ENCODE results near the gene ADGB. TPM values are rescaled to one million over a fixed set of nuclear protein-coding genes. Genes with fewer than 3 reads are reported as not detected.

The ADGB gene
- total RNA-seq, 5 donors from 2014 or later (not counting 1 experiment from before 2014, with no cell fraction given) = not detected

GRCh38 chr6:146670161-146670560 lies 71.4 kb downstream of the ADGB start:
- Histone ChIP-seq H3K4me1 (ENCODE audit: control insufficient read depth in 1 of 2, extremely low read depth in 1 of 2, insufficient read depth in 2 of 2, low read length in 2 of 2) (no peaks in the 10 kb centered on the region), H3K36me3 (ENCODE audit: control insufficient read depth in 2 of 2, extremely low read depth in 1 of 2, insufficient read depth in 1 of 2, low read length in 1 of 2) (no peaks in the 10 kb centered on the region), H3K4me3 (ENCODE audit: control insufficient read depth in 1 of 2, extremely low read depth in 1 of 2, low read length in 1 of 2) (no peak overlapping the region), H3K27me3 (replicated peaks in 1 of 2; ENCODE audit: control insufficient read depth in 2 of 2, extremely low read depth in 1 of 2, insufficient read depth in 2 of 2, low read length in 1 of 2) (no peaks in the 10 kb centered on the region), H3K27ac (ENCODE audit: low read length) (no peak overlapping the region), H3K9me3 (no peaks in the 10 kb centered on the region)
- CTCF ChIA-PET = no interaction called here
- Mint-ChIP-seq H3K4me1 (no peaks in the 10 kb centered on the region), H3K4me3 (no peak overlapping the region), H3K9me3 (no peaks in the 10 kb centered on the region), H3K27me3 (peaks cover 4 to 25% of the 10 kb centered on the region in 2 donors), H3K36me3 (no peaks in the 10 kb centered on the region), H3K27ac (no peak overlapping the region)
- DNase-seq = no peak
- POLR2A ChIA-PET = no interaction called here
- no peak for ATAC-seq (replicated peaks in 1 of 4)
- WGBS (ENCODE audit: insufficient coverage) = 75% methylated on average over 4 of the region's 4 CpGs

GRCh38 chr6:146673069-146673468 lies 74.3 kb downstream of the ADGB start:
- peaks cover 4 to 23% of the 10 kb centered on the region in 2 donors for H3K27me3 Mint-ChIP-seq
- POLR2A ChIA-PET = interaction anchor here in 1 of 2 donors (0.6 kb wide), 2 partner anchors 647 to 1896 kb away, joined by 3 to 8 read pairs; no protein-coding TSS in a partner anchor
- ATAC-seq (replicated peaks in 1 of 4) (no peak), DNase-seq (no peak)
- no peaks in the 10 kb centered on the region for H3K4me1 Mint-ChIP-seq
- H3K9me3 Mint-ChIP-seq = no peaks in the 10 kb centered on the region
- 100% methylated on average over 1 of the region's 3 CpGs for WGBS (ENCODE audit: insufficient coverage)
- Histone ChIP-seq H3K27ac (ENCODE audit: low read length) (no peak overlapping the region), H3K27me3 (replicated peaks in 1 of 2; ENCODE audit: control insufficient read depth in 2 of 2, extremely low read depth in 1 of 2, insufficient read depth in 2 of 2, low read length in 1 of 2) (no peaks in the 10 kb centered on the region), H3K4me3 (ENCODE audit: control insufficient read depth in 1 of 2, extremely low read depth in 1 of 2, low read length in 1 of 2) (no peak overlapping the region), H3K36me3 (ENCODE audit: control insufficient read depth in 2 of 2, extremely low read depth in 1 of 2, insufficient read depth in 1 of 2, low read length in 1 of 2) (no peaks in the 10 kb centered on the region), H3K4me1 (ENCODE audit: control insufficient read depth in 1 of 2, extremely low read depth in 1 of 2, insufficient read depth in 2 of 2, low read length in 2 of 2) (no peaks in the 10 kb centered on the region), H3K9me3 (no peaks in the 10 kb centered on the region)
- no peaks in the 10 kb centered on the region for H3K36me3 Mint-ChIP-seq
- CTCF ChIA-PET = interaction anchor here in 1 of 2 donors (0.6 kb wide), 1 partner anchor 896 kb away, joined by 8 read pairs; no protein-coding TSS in a partner anchor
- no peak overlapping the region for H3K4me3 Mint-ChIP-seq
- no peak overlapping the region for H3K27ac Mint-ChIP-seq

- peaks cover 0 to 6% of the 10 kb centered on the region in 2 donors for H3K27me3 Mint-ChIP-seq
- Histone ChIP-seq H3K27ac (ENCODE audit: low read length) (no peak overlapping the region), H3K36me3 (ENCODE audit: control insufficient read depth in 2 of 2, extremely low read depth in 1 of 2, insufficient read depth in 1 of 2, low read length in 1 of 2) (no peaks in the 10 kb centered on the region), H3K4me1 (ENCODE audit: control insufficient read depth in 1 of 2, extremely low read depth in 1 of 2, insufficient read depth in 2 of 2, low read length in 2 of 2) (no peaks in the 10 kb centered on the region), H3K9me3 (no peaks in the 10 kb centered on the region), H3K27me3 (replicated peaks in 1 of 2; ENCODE audit: control insufficient read depth in 2 of 2, extremely low read depth in 1 of 2, insufficient read depth in 2 of 2, low read length in 1 of 2) (no peaks in the 10 kb centered on the region), H3K4me3 (ENCODE audit: control insufficient read depth in 1 of 2, extremely low read depth in 1 of 2, low read length in 1 of 2) (no peak overlapping the region)
- H3K27ac Mint-ChIP-seq = no peak overlapping the region
- H3K4me3 Mint-ChIP-seq = no peak overlapping the region
- CTCF ChIA-PET = no interaction called here
- no peaks in the 10 kb centered on the region for H3K36me3 Mint-ChIP-seq
- H3K9me3 Mint-ChIP-seq = no peaks in the 10 kb centered on the region
- WGBS (ENCODE audit: insufficient coverage) = no CpG with 5 or more reads among the region's 3 CpGs
- no peak for ATAC-seq (replicated peaks in 1 of 4)
- no peaks in the 10 kb centered on the region for H3K4me1 Mint-ChIP-seq
- no peak for DNase-seq
- POLR2A ChIA-PET = no interaction called here
These were observed 80.6 kb downstream of the ADGB start for GRCh38 chr6:146679386-146679785.

- CTCF ChIA-PET = interaction anchor here in 1 of 2 donors (0.5 kb wide), 1 partner anchor 48 kb away, joined by 3 read pairs; no protein-coding TSS in a partner anchor
These were observed 84.1 kb downstream of the ADGB start for GRCh38 chr6:146682919-146683318.

GRCh38 chr6:146689806-146690205 lies 91.0 kb downstream of the ADGB start:
- POLR2A ChIA-PET = no interaction called here
- no peak overlapping the region for H3K27ac Mint-ChIP-seq

More at GRCh38 chr6:146682919-146683318, 84.1 kb downstream of the ADGB start:
- Mint-ChIP-seq H3K4me3 (no peak overlapping the region), H3K27ac (no peak overlapping the region), H3K27me3 (peaks cover 0 to 4% of the 10 kb centered on the region in 2 donors), H3K4me1 (no peaks in the 10 kb centered on the region), H3K36me3 (no peaks in the 10 kb centered on the region), H3K9me3 (no peaks in the 10 kb centered on the region)
- no peak overlapping the region for H3K4me3 ChIP-seq (ENCODE audit: control insufficient read depth in 1 of 2, extremely low read depth in 1 of 2, low read length in 1 of 2)
- DNase-seq (no peak), ATAC-seq (replicated peaks in 1 of 4) (no peak)
- H3K4me1 ChIP-seq (ENCODE audit: control insufficient read depth in 1 of 2, extremely low read depth in 1 of 2, insufficient read depth in 2 of 2, low read length in 2 of 2) = no peaks in the 10 kb centered on the region
- H3K27ac ChIP-seq (ENCODE audit: low read length) = no peak overlapping the region
- POLR2A ChIA-PET = no interaction called here
- H3K36me3 ChIP-seq (ENCODE audit: control insufficient read depth in 2 of 2, extremely low read depth in 1 of 2, insufficient read depth in 1 of 2, low read length in 1 of 2) = no peaks in the 10 kb centered on the region
- H3K27me3 ChIP-seq (replicated peaks in 1 of 2; ENCODE audit: control insufficient read depth in 2 of 2, extremely low read depth in 1 of 2, insufficient read depth in 2 of 2, low read length in 1 of 2) = no peaks in the 10 kb centered on the region
- no peaks in the 10 kb centered on the region for H3K9me3 ChIP-seq
- WGBS (ENCODE audit: insufficient coverage) = 80% methylated on average over 1 of the region's 1 CpG

GRCh38 chr6:146693342-146693741 lies 94.6 kb downstream of the ADGB start:
- WGBS (ENCODE audit: insufficient coverage) = no CpG with 5 or more reads among the region's 4 CpGs
- CTCF ChIA-PET = no interaction called here

More at GRCh38 chr6:146689806-146690205, 91.0 kb downstream of the ADGB start:
- no peaks in the 10 kb centered on the region for H3K36me3 ChIP-seq (ENCODE audit: control insufficient read depth in 2 of 2, extremely low read depth in 1 of 2, insufficient read depth in 1 of 2, low read length in 1 of 2)
- no peak overlapping the region for H3K4me3 ChIP-seq (ENCODE audit: control insufficient read depth in 1 of 2, extremely low read depth in 1 of 2, low read length in 1 of 2)
- no peak for DNase-seq
- 100% methylated on average over 2 of the region's 4 CpGs for WGBS (ENCODE audit: insufficient coverage)
- no peak overlapping the region for H3K27ac ChIP-seq (ENCODE audit: low read length)
- Mint-ChIP-seq H3K4me1 (no peaks in the 10 kb centered on the region), H3K27me3 (peaks cover 0 to 4% of the 10 kb centered on the region in 2 donors), H3K4me3 (no peak overlapping the region), H3K9me3 (no peaks in the 10 kb centered on the region), H3K36me3 (no peaks in the 10 kb centered on the region)
- no peaks in the 10 kb centered on the region for H3K27me3 ChIP-seq (replicated peaks in 1 of 2; ENCODE audit: control insufficient read depth in 2 of 2, extremely low read depth in 1 of 2, insufficient read depth in 2 of 2, low read length in 1 of 2)
- CTCF ChIA-PET = no interaction called here
- no peaks in the 10 kb centered on the region for H3K4me1 ChIP-seq (ENCODE audit: control insufficient read depth in 1 of 2, extremely low read depth in 1 of 2, insufficient read depth in 2 of 2, low read length in 2 of 2)
- H3K9me3 ChIP-seq = no peaks in the 10 kb centered on the region
- no peak for ATAC-seq (replicated peaks in 1 of 4)

GRCh38 chr6:146697921-146698320 lies 99.1 kb downstream of the ADGB start:
- no CpG with 5 or more reads among the region's 2 CpGs for WGBS (ENCODE audit: insufficient coverage)
- DNase-seq = no peak
- H3K27me3 Mint-ChIP-seq = peaks cover 0 to 4% of the 10 kb centered on the region in 2 donors

More at GRCh38 chr6:146693342-146693741, 94.6 kb downstream of the ADGB start:
- H3K4me1 ChIP-seq (ENCODE audit: control insufficient read depth in 1 of 2, extremely low read depth in 1 of 2, insufficient read depth in 2 of 2, low read length in 2 of 2) = no peaks in the 10 kb centered on the region
- Mint-ChIP-seq H3K36me3 (no peaks in the 10 kb centered on the region), H3K27ac (no peak overlapping the region), H3K4me1 (no peaks in the 10 kb centered on the region), H3K9me3 (no peaks in the 10 kb centered on the region), H3K27me3 (peaks cover 0 to 4% of the 10 kb centered on the region in 2 donors), H3K4me3 (no peak overlapping the region)
- H3K4me3 ChIP-seq (ENCODE audit: control insufficient read depth in 1 of 2, extremely low read depth in 1 of 2, low read length in 1 of 2) = no peak overlapping the region
- H3K9me3 ChIP-seq = no peaks in the 10 kb centered on the region
- H3K36me3 ChIP-seq (ENCODE audit: control insufficient read depth in 2 of 2, extremely low read depth in 1 of 2, insufficient read depth in 1 of 2, low read length in 1 of 2) = no peaks in the 10 kb centered on the region
- POLR2A ChIA-PET = no interaction called here
- DNase-seq = no peak
- H3K27ac ChIP-seq (ENCODE audit: low read length) = no peak overlapping the region
- no peaks in the 10 kb centered on the region for H3K27me3 ChIP-seq (replicated peaks in 1 of 2; ENCODE audit: control insufficient read depth in 2 of 2, extremely low read depth in 1 of 2, insufficient read depth in 2 of 2, low read length in 1 of 2)
- no peak for ATAC-seq (replicated peaks in 1 of 4)

More at GRCh38 chr6:146697921-146698320, 99.1 kb downstream of the ADGB start:
- no peak overlapping the region for H3K4me3 Mint-ChIP-seq
- POLR2A ChIA-PET = interaction anchor here in 1 of 2 donors (0.6 kb wide), 2 partner anchors 84 to 1392 kb away, joined by 3 read pairs; no protein-coding TSS in a partner anchor
- Histone ChIP-seq H3K4me3 (ENCODE audit: control insufficient read depth in 1 of 2, extremely low read depth in 1 of 2, low read length in 1 of 2) (no peak overlapping the region), H3K4me1 (ENCODE audit: control insufficient read depth in 1 of 2, extremely low read depth in 1 of 2, insufficient read depth in 2 of 2, low read length in 2 of 2) (no peaks in the 10 kb centered on the region), H3K36me3 (ENCODE audit: control insufficient read depth in 2 of 2, extremely low read depth in 1 of 2, insufficient read depth in 1 of 2, low read length in 1 of 2) (no peaks in the 10 kb centered on the region), H3K9me3 (no peaks in the 10 kb centered on the region), H3K27me3 (replicated peaks in 1 of 2; ENCODE audit: control insufficient read depth in 2 of 2, extremely low read depth in 1 of 2, insufficient read depth in 2 of 2, low read length in 1 of 2) (no peaks in the 10 kb centered on the region), H3K27ac (ENCODE audit: low read length) (no peak overlapping the region)
- no peaks in the 10 kb centered on the region for H3K9me3 Mint-ChIP-seq
- H3K27ac Mint-ChIP-seq = no peak overlapping the region
- no peaks in the 10 kb centered on the region for H3K36me3 Mint-ChIP-seq
- no peak for ATAC-seq (replicated peaks in 1 of 4)
- H3K4me1 Mint-ChIP-seq = no peaks in the 10 kb centered on the region
- CTCF ChIA-PET = no interaction called here
